Adrenal gland (tissue), 12 donors: ENCODE results near the gene PRLR. TPM values are rescaled to one million over a fixed set of nuclear protein-coding genes. Genes with fewer than 3 reads are reported as not detected.

Source experiments
- DNase-seq, 7 donors: peaks; one replicate each; pipeline ENCODE4 v3.0.0-alpha.2; 2019 to 2020
- H3K27ac ChIP-seq, 5 donors: fragments of 200-600 bp; sonication (generic) in 4 of 5; 1 replicate in 3 of 5; 2 replicates in 2 of 5; pipeline versions ENCODE4 v1.5.1 to v1.8.0; 2016 to 2020; ENCODE audit warnings: mild to moderate bottlenecking in 1 of 5
- H3K27me3 ChIP-seq: fragments of 200-600 bp; 2 replicates; pipeline ENCODE4 v1.8.0; 2021
- H3K36me3 ChIP-seq, 2 donors: fragments of 200-600 bp; replicated peaks in 1 of 2; 1 replicate in 1 of 2; 2 replicates in 1 of 2; pipeline versions ENCODE4 v1.5.1 to v1.8.0; 2018 to 2022
- H3K4me1 ChIP-seq, 2 donors: fragments of 200-600 bp; replicated peaks in 1 of 2; 1 replicate in 1 of 2; 2 replicates in 1 of 2; pipeline versions ENCODE4 v1.5.1 to v1.8.0; 2018 to 2021
- H3K4me3 ChIP-seq, 4 donors: fragments of 200-600 bp; sonication (generic) in 3 of 4; one replicate each; pipeline ENCODE4 v1.5.1; 2016 to 2018
- H3K9me3 ChIP-seq, 3 donors: fragments of 200-600 bp; sonication (generic) in 1 of 3; replicated peaks in 1 of 3; 1 replicate in 2 of 3; 2 replicates in 1 of 3; pipeline versions ENCODE4 v1.5.1 to v1.8.0; 2016 to 2021
- CTCF ChIP-seq, 6 experiments: fragments of 450-650 bp in 4 of 6; fragments of 200-600 bp in 2 of 6; sonication (generic) in 1 of 6; IDR thresholded peaks; 1 replicate in 5 of 6; 2 replicates in 1 of 6; pipeline versions ENCODE4 v1.5.1 to v1.8.0; 2016 to 2021; ENCODE audit warnings: antibody characterized with exemption in 6 of 6, mild to moderate bottlenecking in 2 of 6, moderate library complexity in 1 of 6
- POLR2A ChIP-seq, 2 donors: fragments of 450-650 bp; IDR thresholded peaks; one replicate each; pipeline ENCODE4 v1.6.1; 2017; ENCODE audit warnings: antibody characterized with exemption in 2 of 2, mild to moderate bottlenecking in 2 of 2, moderate library complexity in 1 of 2
- WGBS, 4 donors: extraction: QIAGEN DNeasy Blood & Tissue Kit in 2 of 4; methylation state at CpG; one replicate each; pipeline versions ENCODE4 v1.1.5 to v1.1.7; 2013 to 2017; 5-methylcytosine and 5-hydroxymethylcytosine counted together
- intact Hi-C, 2 donors: fragments of 100-400 bp; cut with DNase I; formaldehyde crosslinking; loops; one replicate each; pipeline versions ENCODE4 v1.14.1 to v1.15.0; 2022 to 2023
- polyA plus RNA-seq, 3 donors: library from polyadenylated mRNA; stranded (reverse); fragments of 200-250 nt in 2 of 3; fragments of 350-450 nt in 1 of 3; fragmentation: Illumina TruSeq in 1 of 3; extraction: RNeasy Lipid Tissue Mini Kit (QIAGEN cat#74804) in 1 of 3; gene quantifications; one replicate each; pipeline ENCODE4 v1.2.3, GENCODE V29; 2013 to 2014
- total RNA-seq, 9 donors: library from RNA; depleted of rRNA in 4 of 9; stranded (reverse); fragments of >200 nt in 4 of 9; fragments of 120-200 nt in 1 of 9; fragmentation: NEBNext Ultra II Directional in 1 of 9; extraction: Animal tissue kit (Norgen Biotek cat#: 25700) in 1 of 9; gene quantifications; one replicate each; pipeline versions ENCODE4 v1.1.0 to v1.2.4, GENCODE V29; 2013 to 2023
- donor health status: healthy with polysubstance abuse.
- donor health status: Bipolar disorder and iron deficiency.
- donor health status: DM: yes; HTN: yes; CAD: no.
- donor health status: DM: no; HTN: no; CAD: no.
- donor health status: DM: no; HTN: no; CAD: no.
- donor health status: DM: yes; HTN: yes; CAD: no.

PRLR gene
- total and polyA plus RNA-seq, 12 donors, result 2.1 to 149 (median 74.1) TPM

- intact Hi-C loops, result no loop called here
- TF ChIP-seq CTCF (IDR thresholded peaks at IDR 0.05) (no peak), POLR2A (IDR thresholded peaks at IDR 0.05) (no peak)
- WGBS, 4 donors, result 87 to 93% (median 90%) methylated on average over 4 of the region's 4 CpGs
- H3K36me3 ChIP-seq, result no peaks in the 10 kb centered on the region
- no peaks in the 10 kb centered on the region for H3K27me3 ChIP-seq
- no peak overlapping the region for H3K4me3 ChIP-seq
- no peaks in the 10 kb centered on the region for H3K9me3 ChIP-seq
- DNase-seq, result no peak
- H3K4me1 ChIP-seq, result no peaks in the 10 kb centered on the region
- H3K27ac ChIP-seq, result no peak overlapping the region
Measured at GRCh38 chr5:35101016-35101415, 129.3 kb downstream of the PRLR start.

GRCh38 chr5:35098214-35098613, 132.1 kb downstream of the PRLR start:
- WGBS, 4 donors, result 79 to 87% (median 82%) methylated on average over 4 of the region's 4 CpGs
- no peaks in the 10 kb centered on the region for H3K4me1 ChIP-seq
- no peak overlapping the region for H3K27ac ChIP-seq
- intact Hi-C loops, result loop anchor here (10.0 kb wide), 3 partner anchors 87 to 347 kb away; no protein-coding TSS in a partner anchor
- no peaks in the 10 kb centered on the region for H3K9me3 ChIP-seq
- TF ChIP-seq POLR2A (IDR thresholded peaks at IDR 0.05), result no peak
- TF ChIP-seq CTCF (IDR thresholded peaks at IDR 0.05), result no peak
- no peak overlapping the region for H3K4me3 ChIP-seq
- DNase-seq, result no peak
- H3K27me3 ChIP-seq, result no peaks in the 10 kb centered on the region
- H3K36me3 ChIP-seq, result no peaks in the 10 kb centered on the region

- intact Hi-C loops, result loop anchor here (10.0 kb wide), 3 partner anchors 88 to 348 kb away; no protein-coding TSS in a partner anchor
- WGBS, 4 donors, result 71 to 83% (median 75%) methylated on average over 1 of the region's 1 CpG
- Histone ChIP-seq H3K36me3 (no peaks in the 10 kb centered on the region), H3K9me3 (no peaks in the 10 kb centered on the region), H3K27ac (no peak overlapping the region), H3K27me3 (no peaks in the 10 kb centered on the region), H3K4me1 (no peaks in the 10 kb centered on the region), H3K4me3 (no peak overlapping the region)
- no peak for TF ChIP-seq CTCF (IDR thresholded peaks at IDR 0.05)
- no peak for TF ChIP-seq POLR2A (IDR thresholded peaks at IDR 0.05)
- no peak for DNase-seq
Measured at GRCh38 chr5:35096932-35097331, 133.4 kb downstream of the PRLR start.

GRCh38 chr5:35096216-35096615, 134.1 kb downstream of the PRLR start:
- no peaks in the 10 kb centered on the region for H3K27me3 ChIP-seq
- WGBS, 4 donors, result 45 to 58% (median 50%) methylated on average over 3 of the region's 3 CpGs
- no peaks in the 10 kb centered on the region for H3K9me3 ChIP-seq
- no peaks in the 10 kb centered on the region for H3K4me1 ChIP-seq
- no peak for DNase-seq
- no peak for TF ChIP-seq POLR2A (IDR thresholded peaks at IDR 0.05)
- no peak for TF ChIP-seq CTCF (IDR thresholded peaks at IDR 0.05)
- no peaks in the 10 kb centered on the region for H3K36me3 ChIP-seq
- no peak overlapping the region for H3K4me3 ChIP-seq
- intact Hi-C loops, result loop anchor here (10.0 kb wide), 3 partner anchors 89 to 349 kb away; no protein-coding TSS in a partner anchor
- H3K27ac ChIP-seq, result no peak overlapping the region
